HEK293 (cell line): ENCODE results near the gene ZNF786.

Source experiments
- CTCF ChIA-PET: fragments of 350-600 bp; formaldehyde crosslinking; extraction: SDS; loops from one replicate; lab custom pipeline; 2021; ENCODE audit warnings: antibody characterized with exemption; lab: Yijun Ruan, JAX
- POLR2A ChIA-PET: fragments of 300-600 bp; formaldehyde crosslinking; extraction: SDS; loops from one replicate; lab custom pipeline; 2020; ENCODE audit warnings: antibody characterized with exemption, inconsistent platforms; lab: Yijun Ruan, JAX
- H3K27ac ChIP-seq: fragments of 200-500 bp; sonication (Bioruptor generic); 2 replicates; pipeline ENCODE4 v1.5.1; 2014; ENCODE audit warnings: low read depth, low read length, control low read depth, inconsistent platforms; ENCODE audit errors: extremely low read depth
- H3K36me3 ChIP-seq, 2 experiments: fragments of 200-500 bp in 1 of 2; sonication (Bioruptor generic) in 1 of 2; 1 replicate in 1 of 2; 2 replicates in 1 of 2; pipeline ENCODE4 v1.5.1; 2014 to 2017; ENCODE audit warnings: inconsistent platforms in 2 of 2, low read length in 2 of 2; ENCODE audit not compliant: control insufficient read depth in 2 of 2, insufficient read depth in 1 of 2
- H3K4me1 ChIP-seq: fragments of 200-500 bp; sonication (Bioruptor generic); 2 replicates; pipeline ENCODE4 v1.5.1; 2014; ENCODE audit warnings: mild to moderate bottlenecking, low read length, inconsistent platforms; ENCODE audit not compliant: control insufficient read depth, insufficient read depth
- H3K4me3 ChIP-seq: 2 replicates; pipeline ENCODE4 v1.5.1; 2011; ENCODE audit warnings: low read depth, mild to moderate bottlenecking, control low read depth, low read length, moderate library complexity
- H3K9me3 ChIP-seq: fragments of 200-500 bp; sonication (Bioruptor generic); 2 replicates; pipeline ENCODE4 v1.5.1; 2014; ENCODE audit warnings: low read depth, low read length, inconsistent platforms; ENCODE audit not compliant: control insufficient read depth, insufficient read depth
- INSM2 ChIP-seq: fragments of 450-650 bp; formaldehyde crosslinking; IDR thresholded peaks from 2 replicates; pipeline ENCODE4 v1.5.1; 2016; ENCODE audit warnings: missing biosample characterization, missing genetic modification characterization
- KLF7 ChIP-seq: fragments of 450-650 bp; formaldehyde crosslinking; IDR thresholded peaks from 2 replicates; pipeline ENCODE4 v1.5.1; 2016; ENCODE audit warnings: missing biosample characterization, missing genetic modification characterization, borderline replicate concordance
- PRDM6 ChIP-seq: fragments of 450-650 bp; formaldehyde crosslinking; IDR thresholded peaks from 2 replicates; pipeline ENCODE4 v1.5.1; 2017; ENCODE audit warnings: missing biosample characterization, missing genetic modification characterization
- SETDB1 ChIP-seq: IDR thresholded peaks from one replicate; pipeline ENCODE4 v1.6.1; 2017; ENCODE audit warnings: mild to moderate bottlenecking, low read length, moderate library complexity, mixed read lengths; ENCODE audit not compliant: insufficient read length
- ZBTB11 ChIP-seq: fragments of 450-650 bp; formaldehyde crosslinking; conservative IDR thresholded peaks from 2 replicates; pipeline ENCODE4 v1.5.1; 2016; ENCODE audit warnings: low read depth, missing biosample characterization, missing genetic modification characterization
- ZNF146 ChIP-seq: fragments of 450-650 bp; formaldehyde crosslinking; IDR thresholded peaks from 2 replicates; pipeline ENCODE4 v1.5.1; 2016; ENCODE audit warnings: missing biosample characterization, missing genetic modification characterization
- ZNF16 ChIP-seq: fragments of 450-650 bp; formaldehyde crosslinking; IDR thresholded peaks from 2 replicates; pipeline ENCODE4 v1.5.1; 2016; ENCODE audit warnings: low read depth, missing biosample characterization, missing genetic modification characterization
- ZNF18 ChIP-seq: fragments of 450-650 bp; formaldehyde crosslinking; IDR thresholded peaks from 2 replicates; pipeline ENCODE4 v1.5.1; 2016; ENCODE audit warnings: missing biosample characterization, missing genetic modification characterization
- ZNF426 ChIP-seq: fragments of 450-650 bp; formaldehyde crosslinking; IDR thresholded peaks from 2 replicates; pipeline ENCODE4 v1.5.1; 2017; ENCODE audit warnings: missing biosample characterization, missing genetic modification characterization, mild to moderate bottlenecking, inconsistent platforms, moderate library complexity
- ZNF449 ChIP-seq: fragments of 450-650 bp; formaldehyde crosslinking; IDR thresholded peaks from 2 replicates; pipeline ENCODE4 v1.5.1; 2017; ENCODE audit warnings: missing biosample characterization, mild to moderate bottlenecking, missing genetic modification characterization, moderate library complexity
- ZNF48 ChIP-seq: fragments of 450-650 bp; formaldehyde crosslinking; IDR thresholded peaks from 2 replicates; pipeline ENCODE4 v1.5.1; 2016; ENCODE audit warnings: missing biosample characterization, missing genetic modification characterization
- ZNF791 ChIP-seq: fragments of 450-650 bp; formaldehyde crosslinking; IDR thresholded peaks from 2 replicates; pipeline ENCODE4 v1.5.1; 2016; ENCODE audit warnings: missing biosample characterization, missing genetic modification characterization

ZNF786 gene

GRCh38 chr7:149109969-149110368 is 19.5 kb upstream of the ZNF786 start:
- no peaks in the 10 kb centered on the region for H3K4me1 ChIP-seq
- ChIA-PET CTCF (no interaction called here), POLR2A (no interaction called here)
- H3K27ac ChIP-seq: no peak overlapping the region
- TF ChIP-seq ZNF146 (tag by site-specific recombination) (no peak), ZNF18 (tag by site-specific recombination) (no peak), ZNF449 (tag by site-specific recombination) (no peak), ZNF791 (tag by site-specific recombination) (no peak), KLF7 (tag by site-specific recombination) (no peak), ZBTB11 (no peak), ZNF16 (tag by site-specific recombination) (no peak)
- no peaks in the 10 kb centered on the region for H3K9me3 ChIP-seq
- H3K36me3 ChIP-seq: peaks cover 0 to 1% of the 10 kb centered on the region in 2 experiments; a peak in 2 of 3 replicates
- no peak overlapping the region for H3K4me3 ChIP-seq

GRCh38 chr7:149104749-149105148 is 14.2 kb upstream of the ZNF786 start:
- Histone ChIP-seq H3K4me3 (no peak overlapping the region), H3K27ac (no peak overlapping the region), H3K9me3 (no peaks in the 10 kb centered on the region), H3K4me1 (no peaks in the 10 kb centered on the region), H3K36me3 (peaks cover 0 to 5% of the 10 kb centered on the region in 2 experiments; a peak in 1 of 3 replicates)
- TF ChIP-seq PRDM6 (tag by site-specific recombination): no peak
- no peak for TF ChIP-seq ZNF48 (tag by site-specific recombination)
- TF ChIP-seq INSM2 (tag by site-specific recombination): no peak
- no peak for TF ChIP-seq ZNF426 (tag by site-specific recombination)
- no peak for TF ChIP-seq SETDB1
- POLR2A ChIA-PET: no interaction called here
- CTCF ChIA-PET: interaction anchor here (0.9 to 1.5 kb wide), 2 partner anchors 39 to 43 kb away, joined by 3 to 4 read pairs; partner anchors contain the start of gene ZNF398
